ENCODE data around the gene PNO1. TPM values are rescaled to one million over a fixed set of nuclear protein-coding genes. Genes with fewer than 3 reads are reported as not detected.

Gene PNO1
- total and polyA plus RNA-seq, 2 donors (not counting 3 experiments of a cell fraction or from before 2014, with no cell fraction given) = 9.4 to 25.6 TPM

DNA sequence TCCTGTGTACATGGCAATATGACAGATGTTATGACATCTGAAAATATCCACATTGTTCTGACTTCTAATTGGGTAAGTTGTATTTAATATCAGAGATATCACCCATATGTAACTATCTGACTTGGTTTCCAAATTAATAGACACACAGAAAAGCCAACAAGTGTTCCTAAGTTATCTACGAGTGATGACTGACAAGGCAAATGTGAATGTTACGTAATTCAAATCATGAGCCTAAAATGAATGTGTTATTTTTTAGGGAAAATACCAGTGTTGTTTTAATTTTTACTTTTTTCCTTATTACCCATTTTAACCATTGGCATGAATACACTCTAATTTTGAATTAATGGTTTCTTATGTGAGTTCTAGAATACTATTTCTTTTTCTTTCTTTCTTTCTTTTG lies 15.8 kb upstream of the PNO1 start:
- DNase-seq (ENCODE audit: low read depth, low spot score) (no peak), FAIRE-seq (no peak)
- no peaks in the 10 kb centered on the region for H3K36me3 ChIP-seq (ENCODE audit: control insufficient read depth in 2 of 2, extremely low read depth in 1 of 2, insufficient read depth in 2 of 2, low read length in 2 of 2)
- ChIA-PET POLR2A (no interaction called here), CTCF (no interaction called here)
- no peaks in the 10 kb centered on the region for H3K27me3 ChIP-seq (ENCODE audit: control insufficient read depth in 2 of 2, insufficient read depth in 2 of 2, low read length in 2 of 2)
- no peak overlapping the region for H2AFZ ChIP-seq (ENCODE audit: low read depth, low read length)
- H3K27ac ChIP-seq (ENCODE audit: insufficient read depth, low read depth, low read length) = no peak overlapping the region
- no peaks in the 10 kb centered on the region for H3K9me3 ChIP-seq (replicated peaks; ENCODE audit: control insufficient read depth, insufficient read depth, low read length)
- H3K9ac ChIP-seq (replicated peaks; ENCODE audit: extremely low read depth, insufficient read depth, low read length) = no peak overlapping the region
- intact Hi-C loops (cut with micrococcal nuclease) = no loop called here
- no peak overlapping the region for H3K4me2 ChIP-seq (ENCODE audit: insufficient read depth, low read length)
- no TSS peak for BruUV-seq (replicated peaks)
- no peaks in the 10 kb centered on the region for H4K20me1 ChIP-seq (replicated peaks; ENCODE audit: control insufficient read depth, extremely low read depth, insufficient read depth, low read length)
- H3K79me2 ChIP-seq (ENCODE audit: control insufficient read depth, insufficient read depth, low read length) = no peaks in the 10 kb centered on the region
- no peaks in the 10 kb centered on the region for H3K4me1 ChIP-seq (ENCODE audit: control insufficient read depth, extremely low read depth, insufficient read depth, low read length)
- TF ChIP-seq MYC (IDR thresholded peaks at IDR 0.05; ENCODE audit: low read depth, low read length) = no peak
- TF ChIP-seq POLR2AphosphoS5 (IDR thresholded peaks at IDR 0.05; ENCODE audit: insufficient read depth, low read depth, low read length) = no peak
- no peak for TF ChIP-seq POLR2A (IDR thresholded peaks at IDR 0.05; ENCODE audit: low read depth, low read length)
- TF ChIP-seq, protein P1, sequence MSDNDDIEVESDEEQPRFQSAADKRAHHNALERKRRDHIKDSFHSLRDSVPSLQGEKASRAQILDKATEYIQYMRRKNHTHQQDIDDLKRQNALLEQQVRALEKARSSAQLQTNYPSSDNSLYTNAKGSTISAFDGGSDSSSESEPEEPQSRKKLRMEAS (IDR thresholded peaks at IDR 0.05; ENCODE audit: insufficient read depth, insufficient read length) = no peak
- no peak for TF ChIP-seq FOS (IDR thresholded peaks at IDR 0.05; ENCODE audit: borderline replicate concordance, insufficient read depth, low read length)
- TF ChIP-seq, protein P2, sequence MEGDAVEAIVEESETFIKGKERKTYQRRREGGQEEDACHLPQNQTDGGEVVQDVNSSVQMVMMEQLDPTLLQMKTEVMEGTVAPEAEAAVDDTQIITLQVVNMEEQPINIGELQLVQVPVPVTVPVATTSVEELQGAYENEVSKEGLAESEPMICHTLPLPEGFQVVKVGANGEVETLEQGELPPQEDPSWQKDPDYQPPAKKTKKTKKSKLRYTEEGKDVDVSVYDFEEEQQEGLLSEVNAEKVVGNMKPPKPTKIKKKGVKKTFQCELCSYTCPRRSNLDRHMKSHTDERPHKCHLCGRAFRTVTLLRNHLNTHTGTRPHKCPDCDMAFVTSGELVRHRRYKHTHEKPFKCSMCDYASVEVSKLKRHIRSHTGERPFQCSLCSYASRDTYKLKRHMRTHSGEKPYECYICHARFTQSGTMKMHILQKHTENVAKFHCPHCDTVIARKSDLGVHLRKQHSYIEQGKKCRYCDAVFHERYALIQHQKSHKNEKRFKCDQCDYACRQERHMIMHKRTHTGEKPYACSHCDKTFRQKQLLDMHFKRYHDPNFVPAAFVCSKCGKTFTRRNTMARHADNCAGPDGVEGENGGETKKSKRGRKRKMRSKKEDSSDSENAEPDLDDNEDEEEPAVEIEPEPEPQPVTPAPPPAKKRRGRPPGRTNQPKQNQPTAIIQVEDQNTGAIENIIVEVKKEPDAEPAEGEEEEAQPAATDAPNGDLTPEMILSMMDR (IDR thresholded peaks at IDR 0.05; ENCODE audit: extremely low read depth in 1 of 2, insufficient read depth in 1 of 2, low read depth in 1 of 2, low read length in 2 of 2) = no peak
- no peak for TF ChIP-seq GATA2 (IDR thresholded peaks at IDR 0.05; ENCODE audit: insufficient read depth, insufficient read length, low read depth, low read length)
- no peak for TF ChIP-seq JUN (IDR thresholded peaks at IDR 0.05; ENCODE audit: borderline replicate concordance, insufficient read depth, insufficient read length, low read depth)
- no peak for TF ChIP-seq EZH2 (IDR thresholded peaks at IDR 0.05; ENCODE audit: borderline replicate concordance, low read depth, low read length, severe bottlenecking)
- H3K9me1 ChIP-seq (replicated peaks; ENCODE audit: control insufficient read depth, extremely low read depth, insufficient read depth, low read length) = no peaks in the 10 kb centered on the region
- no peak overlapping the region for H3K4me3 ChIP-seq (replicated peaks in 1 of 3; ENCODE audit: insufficient read depth in 1 of 3, low read depth in 1 of 3, low read length in 3 of 3)
- dilution Hi-C loops (cut with MboI; ENCODE audit: extremely low pct_ligation_motif_present, low sequenced_read_pairs) = no loop called here
